HG02973 (cell line): ENCODE measurements around the gene PYCR2.
A peak's percentile ranks its signal among the peaks of the same experiment; 100 is the strongest.

Source experiments
- ATAC-seq: cut with Tn5 transposase; IDR thresholded peaks from one replicate; pipeline ENCODE4 v1.9.1; 2021; ENCODE audit warnings: moderate library complexity; ENCODE audit not compliant: unreplicated experiment

The PYCR2 gene

GRCh38 chr1:225921734-225922709 lies 2.0 kb downstream of the PYCR2 start:
- no peak for ATAC-seq

GRCh38 chr1:225919906-225920305 lies 4.1 kb downstream of the PYCR2 start:
- ATAC-seq = no peak

GRCh38 chr1:225918280-225918679 lies 5.8 kb downstream of the PYCR2 start:
- no peak for ATAC-seq

- no peak for ATAC-seq
These were observed 6.5 kb downstream of the PYCR2 start for GRCh38 chr1:225917536-225917935.

- ATAC-seq = no peak
These were observed 6.9 kb downstream of the PYCR2 start for GRCh38 chr1:225917101-225917500.

- ATAC-seq = no peak
These were observed 8.5 kb downstream of the PYCR2 start for GRCh38 chr1:225915538-225915991.

- ATAC-seq = no peak
These were observed 9.1 kb downstream of the PYCR2 start for GRCh38 chr1:225914947-225915346.

- ATAC-seq = no peak
These were observed 9.7 kb downstream of the PYCR2 start for GRCh38 chr1:225914391-225914790.

- ATAC-seq = peak; percentile 59
These were observed 12.6 kb downstream of the PYCR2 start for GRCh38 chr1:225911191-225912130.

GRCh38 chr1:225909477-225909876 lies 14.6 kb downstream of the PYCR2 start:
- no peak for ATAC-seq

- ATAC-seq = no peak
These were observed 15.3 kb downstream of the PYCR2 start for GRCh38 chr1:225908773-225909172.

- no peak for ATAC-seq
These were observed 15.9 kb downstream of the PYCR2 start for GRCh38 chr1:225908013-225908640.

- no peak for ATAC-seq
These were observed 16.7 kb downstream of the PYCR2 start for GRCh38 chr1:225907341-225907740.

GRCh38 chr1:225906467-225906866 lies 17.6 kb downstream of the PYCR2 start:
- ATAC-seq = no peak

GRCh38 chr1:225903623-225904022 lies 20.4 kb downstream of the PYCR2 start:
- ATAC-seq = no peak

GRCh38 chr1:225899044-225899925 lies 24.8 kb downstream of the PYCR2 start:
- no peak for ATAC-seq

- no peak for ATAC-seq
These were observed 26.2 kb downstream of the PYCR2 start for GRCh38 chr1:225897595-225898514.

- ATAC-seq = peak; percentile 100
These were observed 27.0 kb downstream of the PYCR2 start for GRCh38 chr1:225896937-225897549.
